Fibroblast of the aortic adventitia (primary cell): Measurements from ENCODE around the gene CABLES2. TPM values are rescaled to one million over a fixed set of nuclear protein-coding genes. Genes with fewer than 3 reads are reported as not detected.

ENCODE experiments used
- DNase-seq: peaks from one replicate; pipeline ENCODE4 v3.0.0-alpha.2; 2010; ENCODE audit warnings: low read depth
- H3K4me3 ChIP-seq: 2 replicates; pipeline ENCODE4 v1.5.1; 2011; ENCODE audit warnings: low read depth, mild to moderate bottlenecking, control low read depth, low read length, moderate library complexity
- total RNA-seq: library from RNA; depleted of rRNA; stranded (reverse); fragments of >200 nt; gene quantifications from 2 replicates; pipeline ENCODE4 v1.2.3, GENCODE V29; 2012; ENCODE audit warnings: low replicate concordance
- TF ChIP-seq, protein P1 (sequence below): IDR thresholded peaks from 2 replicates; pipeline ENCODE4 v1.5.1; 2011; ENCODE audit warnings: mild to moderate bottlenecking, low read length, control low read depth, inconsistent platforms; ENCODE audit not compliant: insufficient read depth

CABLES2 gene
- total RNA-seq, 1 donor, result 4.3 TPM

DNA sequence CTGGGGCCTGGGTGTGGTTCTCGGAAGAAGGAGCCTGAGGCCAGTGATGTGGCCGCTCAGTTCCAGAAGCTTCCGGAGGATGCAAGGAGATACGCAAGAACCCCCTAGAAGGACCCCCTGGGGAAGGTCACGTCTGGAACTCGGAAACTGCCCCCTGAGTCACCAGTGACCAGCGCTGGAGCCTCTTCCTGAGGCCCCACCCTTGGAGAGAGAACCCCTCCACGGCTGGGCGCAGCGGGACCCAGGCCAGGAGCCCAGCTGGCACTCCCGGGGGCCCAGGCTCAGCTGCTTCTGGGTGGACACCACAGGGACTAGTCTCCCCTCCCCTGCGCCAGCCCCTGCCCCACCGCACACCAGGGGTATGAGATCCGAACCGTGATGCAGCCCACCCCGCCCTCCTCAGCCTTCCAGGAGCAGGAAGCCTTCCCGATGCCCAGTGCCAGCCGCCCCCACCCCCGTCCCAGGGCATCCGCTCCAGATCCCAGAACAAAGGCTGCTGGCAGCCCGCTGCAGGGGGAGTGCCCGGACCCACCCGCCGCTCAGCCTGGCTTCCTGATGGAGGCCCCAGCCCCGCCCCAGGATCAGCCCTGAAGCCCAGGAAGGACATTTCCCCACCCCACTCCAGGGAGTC lies 47.5 kb downstream of the CABLES2 start:
- peak; percentile 73 for DNase-seq
- H3K4me3 ChIP-seq, result no peak overlapping the region
- TF ChIP-seq, protein P1, sequence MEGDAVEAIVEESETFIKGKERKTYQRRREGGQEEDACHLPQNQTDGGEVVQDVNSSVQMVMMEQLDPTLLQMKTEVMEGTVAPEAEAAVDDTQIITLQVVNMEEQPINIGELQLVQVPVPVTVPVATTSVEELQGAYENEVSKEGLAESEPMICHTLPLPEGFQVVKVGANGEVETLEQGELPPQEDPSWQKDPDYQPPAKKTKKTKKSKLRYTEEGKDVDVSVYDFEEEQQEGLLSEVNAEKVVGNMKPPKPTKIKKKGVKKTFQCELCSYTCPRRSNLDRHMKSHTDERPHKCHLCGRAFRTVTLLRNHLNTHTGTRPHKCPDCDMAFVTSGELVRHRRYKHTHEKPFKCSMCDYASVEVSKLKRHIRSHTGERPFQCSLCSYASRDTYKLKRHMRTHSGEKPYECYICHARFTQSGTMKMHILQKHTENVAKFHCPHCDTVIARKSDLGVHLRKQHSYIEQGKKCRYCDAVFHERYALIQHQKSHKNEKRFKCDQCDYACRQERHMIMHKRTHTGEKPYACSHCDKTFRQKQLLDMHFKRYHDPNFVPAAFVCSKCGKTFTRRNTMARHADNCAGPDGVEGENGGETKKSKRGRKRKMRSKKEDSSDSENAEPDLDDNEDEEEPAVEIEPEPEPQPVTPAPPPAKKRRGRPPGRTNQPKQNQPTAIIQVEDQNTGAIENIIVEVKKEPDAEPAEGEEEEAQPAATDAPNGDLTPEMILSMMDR, result no peak

DNA sequence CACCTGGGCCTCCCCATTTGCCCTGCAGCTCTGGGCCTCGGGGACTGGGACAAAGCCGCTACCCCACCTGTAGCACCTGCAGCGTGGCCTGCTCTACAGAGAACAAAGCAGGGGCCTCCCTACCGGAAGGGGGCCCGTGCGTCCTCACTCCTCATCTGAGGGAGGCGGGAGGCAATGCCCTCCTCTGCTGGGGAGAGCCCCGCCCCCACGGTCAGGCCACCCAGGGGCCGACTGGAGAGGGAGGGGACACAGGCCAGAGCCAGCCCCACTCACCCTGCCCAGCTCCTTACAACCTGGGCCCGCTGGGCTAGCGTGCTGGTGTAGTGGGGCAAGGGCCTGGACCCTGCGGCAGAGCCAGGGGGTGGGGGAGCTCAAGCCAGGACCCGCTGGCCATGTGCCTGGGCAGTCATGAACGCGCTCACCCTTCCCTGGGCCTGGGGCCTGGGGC lies 48.0 kb downstream of the CABLES2 start:
- no peak overlapping the region for H3K4me3 ChIP-seq
- no peak for DNase-seq
- TF ChIP-seq, protein P1, result no peak

DNA sequence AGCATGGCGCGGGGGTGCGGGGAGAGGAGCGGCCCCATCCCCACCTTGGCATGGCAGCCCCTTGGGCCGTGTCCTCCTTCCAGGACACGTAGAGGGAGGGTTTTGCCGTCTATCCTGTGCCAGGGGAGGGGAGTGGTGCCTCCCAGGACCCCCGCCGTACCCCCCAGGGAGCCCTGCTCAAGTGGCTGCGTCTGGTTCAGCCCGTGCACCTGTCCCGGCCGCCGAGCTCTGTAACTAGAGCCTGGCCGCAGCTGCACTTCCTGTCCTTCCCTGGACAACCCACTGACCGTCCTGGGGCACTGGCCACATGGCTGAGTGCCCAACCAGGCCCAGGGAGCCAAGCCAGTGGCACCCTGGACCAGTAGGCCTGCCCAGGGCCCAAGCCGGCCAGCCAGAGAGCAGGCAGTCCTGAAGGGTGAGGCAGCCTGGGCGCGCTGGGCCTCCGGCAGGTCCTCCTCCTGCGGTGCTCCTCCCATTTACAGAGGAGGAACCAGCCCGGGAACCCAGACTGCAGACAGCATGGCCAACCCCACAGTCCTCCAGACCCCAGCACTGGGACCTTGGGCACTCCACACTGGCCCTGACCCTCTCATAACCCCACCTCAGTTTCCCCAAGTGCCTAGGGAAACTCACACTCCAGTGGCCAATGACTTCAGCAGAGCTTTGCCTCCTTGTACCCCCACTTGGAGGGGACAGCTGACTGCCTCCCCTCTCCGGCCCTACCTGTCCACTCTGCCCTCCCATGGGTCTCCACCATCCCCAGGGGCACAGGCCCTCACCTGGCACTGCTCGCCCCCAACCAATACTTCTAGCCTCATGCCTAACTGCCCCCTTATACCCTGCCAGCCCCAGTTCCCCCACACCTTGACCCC lies 48.7 kb downstream of the CABLES2 start:
- DNase-seq, result no peak
- TF ChIP-seq, protein P1, result no peak
- no peak overlapping the region for H3K4me3 ChIP-seq

DNA sequence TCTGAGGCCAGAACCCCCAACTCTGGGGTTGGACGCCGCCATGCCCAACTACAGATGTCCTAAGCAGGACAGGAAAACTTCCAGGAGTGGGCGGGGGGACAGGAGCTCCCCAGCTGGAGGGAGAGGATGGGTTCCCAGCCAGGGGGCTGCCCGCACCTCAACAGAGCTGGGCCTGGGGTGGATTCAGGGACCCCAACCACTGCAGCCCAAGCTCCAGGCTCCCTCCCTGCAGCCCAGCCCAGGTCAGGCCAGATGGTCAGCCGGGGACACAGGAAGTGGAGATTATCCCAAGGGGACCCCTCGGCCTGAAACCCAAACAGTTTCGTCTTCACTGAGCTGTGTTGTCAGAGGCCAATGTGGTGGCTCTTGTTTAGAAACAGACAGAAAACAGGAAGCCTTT lies 49.4 kb downstream of the CABLES2 start:
- TF ChIP-seq, protein P1, result no peak
- H3K4me3 ChIP-seq, result no peak overlapping the region
- DNase-seq, result no peak

DNA sequence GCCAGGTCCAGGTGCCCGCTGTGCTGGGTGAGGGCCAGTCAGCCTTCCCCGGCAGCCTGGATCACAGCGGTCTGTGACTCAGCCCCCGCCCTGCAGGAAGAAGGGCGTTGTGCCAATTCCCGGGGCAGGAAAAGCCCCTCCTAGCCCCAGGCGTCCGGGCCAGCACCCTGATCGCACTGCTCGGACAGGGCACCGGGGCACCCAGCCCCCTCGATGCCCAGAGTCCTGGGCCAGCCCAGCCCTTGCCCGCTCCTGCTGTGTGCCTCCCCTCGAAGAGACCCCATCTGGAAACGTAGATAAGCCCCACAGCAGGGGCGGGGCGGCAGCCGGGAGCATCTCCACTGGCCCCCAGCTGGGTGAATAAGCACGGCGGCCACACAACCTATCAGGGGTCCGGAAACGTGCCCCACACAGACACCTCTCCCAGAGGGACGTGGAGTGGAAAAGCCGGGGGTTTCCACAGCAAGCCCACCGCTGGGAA lies 49.9 kb downstream of the CABLES2 start:
- no peak overlapping the region for H3K4me3 ChIP-seq
- TF ChIP-seq, protein P1, result no peak
- peak; percentile 72 for DNase-seq

DNA sequence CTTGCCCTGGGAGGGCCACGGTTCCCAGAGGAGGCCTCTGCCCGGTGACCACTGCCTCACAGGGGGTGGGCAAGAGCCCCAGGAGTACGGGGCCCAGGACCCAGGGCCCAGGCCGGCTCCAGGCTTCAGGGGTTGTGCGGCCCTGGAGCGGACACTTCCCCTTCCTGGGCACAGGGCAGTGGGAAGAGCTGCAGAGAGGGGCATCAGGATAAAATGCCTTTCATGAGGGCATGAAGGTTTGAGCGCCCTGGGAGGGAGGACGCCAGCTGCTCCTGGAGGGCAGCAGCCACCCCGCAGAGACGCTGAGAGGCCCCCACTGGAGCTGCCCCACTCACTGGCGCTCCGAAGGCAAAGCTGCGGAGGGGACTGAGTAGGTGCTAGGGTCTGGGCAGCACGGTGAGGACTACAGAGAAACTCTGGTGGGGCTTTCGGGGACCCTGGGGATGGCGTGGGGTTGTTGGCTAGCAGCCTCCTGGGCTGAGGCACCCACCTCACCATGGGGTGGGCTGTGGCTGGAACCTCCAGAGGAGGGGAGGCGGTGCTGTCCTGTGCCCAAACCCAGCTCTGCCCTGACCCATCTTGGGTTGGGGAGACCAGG lies 50.4 kb downstream of the CABLES2 start:
- peak overlapping the region; percentile 14 for H3K4me3 ChIP-seq
- DNase-seq, result no peak
- TF ChIP-seq, protein P1, result no peak
